Measurements from ENCODE around the gene TRPV5. TPM values are rescaled to one million over a fixed set of nuclear protein-coding genes. Genes with fewer than 3 reads are reported as not detected.

Gene TRPV5
- total and polyA plus RNA-seq, 4 donors, result under 0.01 to 0.23 TPM; not detected in 2

DNA sequence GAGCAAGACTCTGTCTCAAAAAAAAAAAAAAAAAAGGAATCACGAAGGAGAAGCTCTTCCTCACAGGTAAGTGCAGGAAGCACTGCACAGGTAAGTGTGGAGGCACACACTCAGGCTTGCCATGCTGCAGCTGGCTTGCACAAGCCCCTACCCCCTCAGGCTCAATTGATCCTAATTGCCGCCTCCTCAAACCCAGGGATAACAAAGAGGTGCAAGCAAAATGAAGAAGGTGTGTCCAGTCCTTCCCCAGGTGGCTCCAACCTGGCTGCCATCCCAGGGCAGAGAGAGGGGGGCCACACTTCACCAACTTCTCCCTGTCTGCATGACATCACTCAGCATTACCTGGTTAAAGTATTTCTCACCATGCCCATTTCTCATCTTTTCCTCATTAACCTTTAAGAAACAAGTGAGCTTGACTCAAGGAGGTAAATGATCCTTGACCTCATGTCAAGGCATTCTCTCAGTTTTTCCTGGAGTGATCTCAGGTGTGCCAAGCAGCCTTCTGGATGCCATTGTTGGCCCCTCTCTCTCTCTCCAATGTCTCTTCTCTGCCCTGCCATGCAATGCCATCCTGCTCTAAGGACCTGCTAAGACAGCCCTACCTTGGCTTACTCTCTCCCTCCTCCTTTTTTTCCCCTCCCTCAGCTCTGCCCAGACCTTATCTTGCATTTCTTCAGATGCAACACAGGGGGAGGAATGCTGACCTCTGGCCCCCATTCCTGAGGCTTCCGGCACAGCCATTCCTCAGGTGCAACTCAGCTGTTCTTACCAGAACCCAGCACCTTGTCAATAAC, 35.0 kb downstream of the TRPV5 start (continued):
- TF ChIP-seq, protein P1, sequence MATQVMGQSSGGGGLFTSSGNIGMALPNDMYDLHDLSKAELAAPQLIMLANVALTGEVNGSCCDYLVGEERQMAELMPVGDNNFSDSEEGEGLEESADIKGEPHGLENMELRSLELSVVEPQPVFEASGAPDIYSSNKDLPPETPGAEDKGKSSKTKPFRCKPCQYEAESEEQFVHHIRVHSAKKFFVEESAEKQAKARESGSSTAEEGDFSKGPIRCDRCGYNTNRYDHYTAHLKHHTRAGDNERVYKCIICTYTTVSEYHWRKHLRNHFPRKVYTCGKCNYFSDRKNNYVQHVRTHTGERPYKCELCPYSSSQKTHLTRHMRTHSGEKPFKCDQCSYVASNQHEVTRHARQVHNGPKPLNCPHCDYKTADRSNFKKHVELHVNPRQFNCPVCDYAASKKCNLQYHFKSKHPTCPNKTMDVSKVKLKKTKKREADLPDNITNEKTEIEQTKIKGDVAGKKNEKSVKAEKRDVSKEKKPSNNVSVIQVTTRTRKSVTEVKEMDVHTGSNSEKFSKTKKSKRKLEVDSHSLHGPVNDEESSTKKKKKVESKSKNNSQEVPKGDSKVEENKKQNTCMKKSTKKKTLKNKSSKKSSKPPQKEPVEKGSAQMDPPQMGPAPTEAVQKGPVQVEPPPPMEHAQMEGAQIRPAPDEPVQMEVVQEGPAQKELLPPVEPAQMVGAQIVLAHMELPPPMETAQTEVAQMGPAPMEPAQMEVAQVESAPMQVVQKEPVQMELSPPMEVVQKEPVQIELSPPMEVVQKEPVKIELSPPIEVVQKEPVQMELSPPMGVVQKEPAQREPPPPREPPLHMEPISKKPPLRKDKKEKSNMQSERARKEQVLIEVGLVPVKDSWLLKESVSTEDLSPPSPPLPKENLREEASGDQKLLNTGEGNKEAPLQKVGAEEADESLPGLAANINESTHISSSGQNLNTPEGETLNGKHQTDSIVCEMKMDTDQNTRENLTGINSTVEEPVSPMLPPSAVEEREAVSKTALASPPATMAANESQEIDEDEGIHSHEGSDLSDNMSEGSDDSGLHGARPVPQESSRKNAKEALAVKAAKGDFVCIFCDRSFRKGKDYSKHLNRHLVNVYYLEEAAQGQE (IDR thresholded peaks at IDR 0.05), result no peak
- TF ChIP-seq FOXA2 (IDR thresholded peaks at IDR 0.05), result no peak
- TF ChIP-seq GABPA (IDR thresholded peaks at IDR 0.05 in 1 of 2, conservative IDR thresholded peaks at IDR 0.05 in 1 of 2), result no peak
- TF ChIP-seq FOXA1 (IDR thresholded peaks at IDR 0.05), result no peak
- TF ChIP-seq JUND (IDR thresholded peaks at IDR 0.05), result no peak

DNA sequence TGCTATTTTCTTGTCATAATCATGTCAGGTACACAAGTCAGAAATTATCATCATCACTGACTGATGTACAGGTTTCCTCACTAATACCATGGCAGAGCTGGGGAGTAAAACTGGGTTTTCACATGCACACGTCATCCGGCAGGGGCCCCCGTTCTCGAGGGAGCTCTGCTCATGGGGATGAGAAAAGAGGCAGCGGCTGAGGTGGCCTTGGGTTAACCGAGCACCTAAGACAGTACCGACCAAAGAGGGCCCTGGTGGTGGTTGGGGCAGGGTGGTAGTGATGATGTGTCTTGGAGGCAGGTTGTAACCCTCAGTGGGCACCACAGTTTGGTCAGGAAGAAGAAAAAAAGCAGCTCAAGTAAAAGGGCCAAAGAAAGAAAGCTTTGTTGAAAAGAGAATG, 35.9 kb downstream of the TRPV5 start:
- WGBS, result 92% methylated on average over 7 of the region's 7 CpGs
- no peaks in the 10 kb centered on the region for H3K36me3 ChIP-seq (ENCODE audit: control insufficient read depth in 4 of 4, insufficient read depth in 3 of 4, low read depth in 1 of 4, low read length in 3 of 4)
- TF ChIP-seq, protein P2, sequence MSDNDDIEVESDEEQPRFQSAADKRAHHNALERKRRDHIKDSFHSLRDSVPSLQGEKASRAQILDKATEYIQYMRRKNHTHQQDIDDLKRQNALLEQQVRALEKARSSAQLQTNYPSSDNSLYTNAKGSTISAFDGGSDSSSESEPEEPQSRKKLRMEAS (IDR thresholded peaks at IDR 0.05), result no peak
- TF ChIP-seq, protein P3, sequence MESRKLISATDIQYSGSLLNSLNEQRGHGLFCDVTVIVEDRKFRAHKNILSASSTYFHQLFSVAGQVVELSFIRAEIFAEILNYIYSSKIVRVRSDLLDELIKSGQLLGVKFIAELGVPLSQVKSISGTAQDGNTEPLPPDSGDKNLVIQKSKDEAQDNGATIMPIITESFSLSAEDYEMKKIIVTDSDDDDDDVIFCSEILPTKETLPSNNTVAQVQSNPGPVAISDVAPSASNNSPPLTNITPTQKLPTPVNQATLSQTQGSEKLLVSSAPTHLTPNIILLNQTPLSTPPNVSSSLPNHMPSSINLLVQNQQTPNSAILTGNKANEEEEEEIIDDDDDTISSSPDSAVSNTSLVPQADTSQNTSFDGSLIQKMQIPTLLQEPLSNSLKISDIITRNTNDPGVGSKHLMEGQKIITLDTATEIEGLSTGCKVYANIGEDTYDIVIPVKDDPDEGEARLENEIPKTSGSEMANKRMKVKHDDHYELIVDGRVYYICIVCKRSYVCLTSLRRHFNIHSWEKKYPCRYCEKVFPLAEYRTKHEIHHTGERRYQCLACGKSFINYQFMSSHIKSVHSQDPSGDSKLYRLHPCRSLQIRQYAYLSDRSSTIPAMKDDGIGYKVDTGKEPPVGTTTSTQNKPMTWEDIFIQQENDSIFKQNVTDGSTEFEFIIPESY (IDR thresholded peaks at IDR 0.05), result no peak
- TF ChIP-seq, protein P4, sequence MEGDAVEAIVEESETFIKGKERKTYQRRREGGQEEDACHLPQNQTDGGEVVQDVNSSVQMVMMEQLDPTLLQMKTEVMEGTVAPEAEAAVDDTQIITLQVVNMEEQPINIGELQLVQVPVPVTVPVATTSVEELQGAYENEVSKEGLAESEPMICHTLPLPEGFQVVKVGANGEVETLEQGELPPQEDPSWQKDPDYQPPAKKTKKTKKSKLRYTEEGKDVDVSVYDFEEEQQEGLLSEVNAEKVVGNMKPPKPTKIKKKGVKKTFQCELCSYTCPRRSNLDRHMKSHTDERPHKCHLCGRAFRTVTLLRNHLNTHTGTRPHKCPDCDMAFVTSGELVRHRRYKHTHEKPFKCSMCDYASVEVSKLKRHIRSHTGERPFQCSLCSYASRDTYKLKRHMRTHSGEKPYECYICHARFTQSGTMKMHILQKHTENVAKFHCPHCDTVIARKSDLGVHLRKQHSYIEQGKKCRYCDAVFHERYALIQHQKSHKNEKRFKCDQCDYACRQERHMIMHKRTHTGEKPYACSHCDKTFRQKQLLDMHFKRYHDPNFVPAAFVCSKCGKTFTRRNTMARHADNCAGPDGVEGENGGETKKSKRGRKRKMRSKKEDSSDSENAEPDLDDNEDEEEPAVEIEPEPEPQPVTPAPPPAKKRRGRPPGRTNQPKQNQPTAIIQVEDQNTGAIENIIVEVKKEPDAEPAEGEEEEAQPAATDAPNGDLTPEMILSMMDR (IDR thresholded peaks at IDR 0.05; ENCODE audit: low read depth, low read length, missing input control), result no peak
- no peak for TF ChIP-seq YY1 (IDR thresholded peaks at IDR 0.05)
- TF ChIP-seq NR2F2 (IDR thresholded peaks at IDR 0.05), result no peak
- no peak for TF ChIP-seq FOXA1 (IDR thresholded peaks at IDR 0.05)
- TF ChIP-seq FOXA2 (IDR thresholded peaks at IDR 0.05), result no peak
- no peak for TF ChIP-seq RXRA (IDR thresholded peaks at IDR 0.05)
- no peak for TF ChIP-seq HNF4G (IDR thresholded peaks at IDR 0.05)
- no peak for DNase-seq (ENCODE audit: low spot score)
- no peak overlapping the region for H3K4me3 ChIP-seq (ENCODE audit: low read depth in 1 of 3, low read length in 3 of 3)
- H3K27ac ChIP-seq (ENCODE audit: low read depth in 1 of 2, low read length in 2 of 2), result no peak overlapping the region
- H3K9me3 ChIP-seq (ENCODE audit: control insufficient read depth in 4 of 4, low read length in 3 of 4), result no peaks in the 10 kb centered on the region
- H3K27me3 ChIP-seq (ENCODE audit: control insufficient read depth in 4 of 4, insufficient read depth in 4 of 4, low read length in 3 of 4), result peaks cover 0 to 8% (median 0%) of the 10 kb centered on the region in 4 donors
- H3K4me1 ChIP-seq (ENCODE audit: control insufficient read depth in 4 of 4, insufficient read depth in 4 of 4, low read length in 3 of 4), result no peaks in the 10 kb centered on the region
- H3K9ac ChIP-seq (ENCODE audit: low read depth in 1 of 2, low read length in 2 of 2), result no peak overlapping the region

All from liver (tissue), 9 donors.